ENCODE data around the gene NFKBIE. TPM values are rescaled to one million over a fixed set of nuclear protein-coding genes. Genes with fewer than 3 reads are reported as not detected.

The NFKBIE gene
- total and polyA plus RNA-seq, 4 donors: 3.7 to 4.9 (median 4.7) TPM

DNA sequence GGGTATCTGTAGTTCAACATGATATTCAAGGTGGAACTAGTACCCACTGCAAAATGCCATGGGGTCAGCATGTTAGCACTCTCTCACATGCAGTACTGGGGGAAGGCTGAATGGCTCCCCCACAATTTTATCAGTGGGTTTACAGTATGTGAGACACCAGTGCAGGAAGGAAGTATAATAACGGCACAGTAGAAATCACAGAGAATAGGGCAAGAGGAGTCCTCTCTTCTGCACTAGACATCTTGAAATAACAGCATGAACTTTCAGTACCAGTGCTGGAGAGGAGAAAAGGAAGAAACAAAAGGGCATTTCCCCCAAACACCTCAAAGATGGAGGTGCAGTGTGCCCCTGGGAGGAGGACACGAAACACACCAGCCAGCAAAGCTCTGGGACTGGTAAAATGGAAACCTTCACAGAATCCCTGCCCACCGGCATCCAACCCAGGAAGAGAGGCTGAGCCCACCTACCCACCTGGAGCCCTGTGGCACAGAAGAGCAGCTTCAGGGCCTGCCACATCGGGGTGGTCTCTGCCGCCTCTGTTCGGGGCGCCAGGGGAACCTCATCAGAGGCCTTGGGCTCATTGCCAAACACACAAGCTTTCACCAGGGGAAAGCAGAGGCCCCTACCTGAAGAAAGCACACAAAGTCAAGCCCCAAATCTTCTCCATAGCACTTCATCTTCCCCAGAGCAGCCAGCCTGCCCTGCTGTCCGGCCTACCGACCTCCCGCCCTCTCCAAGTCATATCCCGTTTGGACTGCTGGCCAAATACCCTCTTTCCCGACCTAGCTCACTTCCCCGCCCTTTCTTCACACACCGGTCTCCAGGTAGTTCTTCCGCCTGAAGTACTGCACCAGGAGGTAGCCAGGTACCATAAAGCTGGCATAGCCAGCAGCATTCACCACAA is 9.2 kb downstream of the NFKBIE start:
- peaks cover 2 to 27% (median 14%) of the 10 kb centered on the region in 4 donors for H3K4me1 ChIP-seq (ENCODE audit: control insufficient read depth in 4 of 4, insufficient read depth in 4 of 4, low read length in 3 of 4)
- H3K27ac ChIP-seq (ENCODE audit: low read depth in 1 of 2, low read length in 2 of 2): peak overlapping the region; percentile 59 to 91
- 28% methylated on average over 15 of the region's 15 CpGs for WGBS
- peak overlapping the region; percentile 62 to 85 (median 67) for H3K4me3 ChIP-seq (ENCODE audit: low read depth in 1 of 3, low read length in 3 of 3)
- TF ChIP-seq RAD21 (IDR thresholded peaks at IDR 0.05) (no peak), NR2F2 (IDR thresholded peaks at IDR 0.05) (no peak), HNF4A (conservative IDR thresholded peaks at IDR 0.05) (no peak), RXRA (IDR thresholded peaks at IDR 0.05) (no peak), EGR1 (IDR thresholded peaks at IDR 0.05; ENCODE audit: low read depth in 2 of 2) (no peak), YY1 (IDR thresholded peaks at IDR 0.05) (no peak), GABPA (IDR thresholded peaks at IDR 0.05 in 1 of 2, conservative IDR thresholded peaks at IDR 0.05 in 1 of 2) (no peak), JUND (IDR thresholded peaks at IDR 0.05) (no peak), SP1 (IDR thresholded peaks at IDR 0.05) (no peak)
- TF ChIP-seq, protein P1, sequence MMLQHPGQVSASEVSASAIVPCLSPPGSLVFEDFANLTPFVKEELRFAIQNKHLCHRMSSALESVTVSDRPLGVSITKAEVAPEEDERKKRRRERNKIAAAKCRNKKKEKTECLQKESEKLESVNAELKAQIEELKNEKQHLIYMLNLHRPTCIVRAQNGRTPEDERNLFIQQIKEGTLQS (IDR thresholded peaks at IDR 0.05): no peak
- TF ChIP-seq, protein P2, sequence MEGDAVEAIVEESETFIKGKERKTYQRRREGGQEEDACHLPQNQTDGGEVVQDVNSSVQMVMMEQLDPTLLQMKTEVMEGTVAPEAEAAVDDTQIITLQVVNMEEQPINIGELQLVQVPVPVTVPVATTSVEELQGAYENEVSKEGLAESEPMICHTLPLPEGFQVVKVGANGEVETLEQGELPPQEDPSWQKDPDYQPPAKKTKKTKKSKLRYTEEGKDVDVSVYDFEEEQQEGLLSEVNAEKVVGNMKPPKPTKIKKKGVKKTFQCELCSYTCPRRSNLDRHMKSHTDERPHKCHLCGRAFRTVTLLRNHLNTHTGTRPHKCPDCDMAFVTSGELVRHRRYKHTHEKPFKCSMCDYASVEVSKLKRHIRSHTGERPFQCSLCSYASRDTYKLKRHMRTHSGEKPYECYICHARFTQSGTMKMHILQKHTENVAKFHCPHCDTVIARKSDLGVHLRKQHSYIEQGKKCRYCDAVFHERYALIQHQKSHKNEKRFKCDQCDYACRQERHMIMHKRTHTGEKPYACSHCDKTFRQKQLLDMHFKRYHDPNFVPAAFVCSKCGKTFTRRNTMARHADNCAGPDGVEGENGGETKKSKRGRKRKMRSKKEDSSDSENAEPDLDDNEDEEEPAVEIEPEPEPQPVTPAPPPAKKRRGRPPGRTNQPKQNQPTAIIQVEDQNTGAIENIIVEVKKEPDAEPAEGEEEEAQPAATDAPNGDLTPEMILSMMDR (IDR thresholded peaks at IDR 0.05; ENCODE audit: low read depth, low read length, missing input control): no peak
- TF ChIP-seq, protein P3, sequence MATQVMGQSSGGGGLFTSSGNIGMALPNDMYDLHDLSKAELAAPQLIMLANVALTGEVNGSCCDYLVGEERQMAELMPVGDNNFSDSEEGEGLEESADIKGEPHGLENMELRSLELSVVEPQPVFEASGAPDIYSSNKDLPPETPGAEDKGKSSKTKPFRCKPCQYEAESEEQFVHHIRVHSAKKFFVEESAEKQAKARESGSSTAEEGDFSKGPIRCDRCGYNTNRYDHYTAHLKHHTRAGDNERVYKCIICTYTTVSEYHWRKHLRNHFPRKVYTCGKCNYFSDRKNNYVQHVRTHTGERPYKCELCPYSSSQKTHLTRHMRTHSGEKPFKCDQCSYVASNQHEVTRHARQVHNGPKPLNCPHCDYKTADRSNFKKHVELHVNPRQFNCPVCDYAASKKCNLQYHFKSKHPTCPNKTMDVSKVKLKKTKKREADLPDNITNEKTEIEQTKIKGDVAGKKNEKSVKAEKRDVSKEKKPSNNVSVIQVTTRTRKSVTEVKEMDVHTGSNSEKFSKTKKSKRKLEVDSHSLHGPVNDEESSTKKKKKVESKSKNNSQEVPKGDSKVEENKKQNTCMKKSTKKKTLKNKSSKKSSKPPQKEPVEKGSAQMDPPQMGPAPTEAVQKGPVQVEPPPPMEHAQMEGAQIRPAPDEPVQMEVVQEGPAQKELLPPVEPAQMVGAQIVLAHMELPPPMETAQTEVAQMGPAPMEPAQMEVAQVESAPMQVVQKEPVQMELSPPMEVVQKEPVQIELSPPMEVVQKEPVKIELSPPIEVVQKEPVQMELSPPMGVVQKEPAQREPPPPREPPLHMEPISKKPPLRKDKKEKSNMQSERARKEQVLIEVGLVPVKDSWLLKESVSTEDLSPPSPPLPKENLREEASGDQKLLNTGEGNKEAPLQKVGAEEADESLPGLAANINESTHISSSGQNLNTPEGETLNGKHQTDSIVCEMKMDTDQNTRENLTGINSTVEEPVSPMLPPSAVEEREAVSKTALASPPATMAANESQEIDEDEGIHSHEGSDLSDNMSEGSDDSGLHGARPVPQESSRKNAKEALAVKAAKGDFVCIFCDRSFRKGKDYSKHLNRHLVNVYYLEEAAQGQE (IDR thresholded peaks at IDR 0.05): no peak
- no peaks in the 10 kb centered on the region for H3K27me3 ChIP-seq (ENCODE audit: control insufficient read depth in 4 of 4, insufficient read depth in 4 of 4, low read length in 3 of 4)
- H3K36me3 ChIP-seq (ENCODE audit: control insufficient read depth in 4 of 4, insufficient read depth in 3 of 4, low read depth in 1 of 4, low read length in 3 of 4): peaks cover 7 to 48% (median 41%) of the 10 kb centered on the region in 4 donors
- DNase-seq (ENCODE audit: low spot score): no peak
- peak overlapping the region; percentile 26 to 42 for H3K9ac ChIP-seq (ENCODE audit: low read depth in 1 of 2, low read length in 2 of 2)
- H3K9me3 ChIP-seq (ENCODE audit: control insufficient read depth in 4 of 4, low read length in 3 of 4): no peaks in the 10 kb centered on the region

DNA sequence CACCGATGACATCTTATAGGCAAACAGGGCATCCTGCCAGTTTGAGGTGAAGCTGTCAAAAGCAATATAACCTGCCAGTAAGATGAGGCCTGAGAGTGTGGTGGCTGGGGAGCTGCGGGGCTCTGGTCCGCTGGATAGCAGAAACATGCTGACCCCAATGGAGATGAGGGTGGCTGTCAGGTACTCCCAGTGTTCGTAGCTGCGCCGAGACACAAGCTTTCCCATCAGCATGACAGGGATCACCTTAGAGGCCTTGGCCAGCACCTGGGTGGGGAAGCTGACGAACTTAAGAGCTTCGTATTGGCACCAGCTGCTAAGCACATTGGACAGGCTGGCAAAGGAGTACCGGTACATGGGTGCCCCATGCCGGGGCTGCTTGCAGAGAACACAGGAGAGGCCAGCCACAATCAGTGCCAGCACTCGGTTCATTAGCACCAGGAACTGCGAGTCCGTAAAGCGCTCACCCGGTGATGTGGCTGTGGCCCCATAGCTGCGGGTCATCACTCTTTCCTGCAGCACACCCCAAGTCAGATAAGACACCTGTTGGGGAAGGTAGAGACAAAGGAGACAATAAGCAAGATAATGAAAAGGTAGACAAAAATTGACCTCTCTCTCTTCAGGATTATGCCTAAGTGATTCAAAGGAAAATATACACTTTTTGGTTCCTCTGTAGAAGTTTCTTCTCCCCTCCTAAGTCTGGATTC is 10.1 kb downstream of the NFKBIE start:
- Histone ChIP-seq H3K36me3 (ENCODE audit: control insufficient read depth in 4 of 4, insufficient read depth in 3 of 4, low read depth in 1 of 4, low read length in 3 of 4) (peaks cover 7 to 57% (median 46%) of the 10 kb centered on the region in 4 donors), H3K4me1 (ENCODE audit: control insufficient read depth in 4 of 4, insufficient read depth in 4 of 4, low read length in 3 of 4) (peaks cover 2 to 30% (median 14%) of the 10 kb centered on the region in 4 donors), H3K9me3 (ENCODE audit: control insufficient read depth in 4 of 4, low read length in 3 of 4) (no peaks in the 10 kb centered on the region), H3K4me3 (ENCODE audit: low read depth in 1 of 3, low read length in 3 of 3) (no peak overlapping the region), H3K27me3 (ENCODE audit: control insufficient read depth in 4 of 4, insufficient read depth in 4 of 4, low read length in 3 of 4) (no peaks in the 10 kb centered on the region), H3K27ac (ENCODE audit: low read depth in 1 of 2, low read length in 2 of 2) (peak overlapping the region in 1 of 2 donors; percentile 6), H3K9ac (ENCODE audit: low read depth in 1 of 2, low read length in 2 of 2) (no peak overlapping the region)
- DNase-seq (ENCODE audit: low spot score): no peak
- 62% methylated on average over 16 of the region's 16 CpGs for WGBS
- TF ChIP-seq, protein P3 (IDR thresholded peaks at IDR 0.05): no peak
- TF ChIP-seq YY1 (IDR thresholded peaks at IDR 0.05) (no peak), EGR1 (IDR thresholded peaks at IDR 0.05; ENCODE audit: low read depth in 2 of 2) (no peak), HNF4G (IDR thresholded peaks at IDR 0.05) (no peak), RAD21 (IDR thresholded peaks at IDR 0.05) (no peak), JUND (IDR thresholded peaks at IDR 0.05) (no peak)
- TF ChIP-seq, protein P2 (IDR thresholded peaks at IDR 0.05; ENCODE audit: low read depth, low read length, missing input control): no peak

All from liver (tissue), 9 donors.